Measurements from ENCODE around the gene RAD23A. TPM values are rescaled to one million over a fixed set of nuclear protein-coding genes. Genes with fewer than 3 reads are reported as not detected.

RAD23A gene
- total and polyA plus RNA-seq, 9 of the 15 experiments (the other 6 are each of a cell fraction or from before 2014, with no cell fraction given), result 9.5 to 181 (median 101) TPM

GRCh38 chr19:12933287-12934072, 12.2 kb upstream of the RAD23A start, which contains the start of gene FARSA (continued):
- no peak for TF ChIP-seq ARNT (IDR thresholded peaks at IDR 0.05)
- no peak for TF ChIP-seq MAFK (IDR thresholded peaks at IDR 0.05; ENCODE audit: low read length)
- TF ChIP-seq ZNF79 (CRISPR knock-in tag; IDR thresholded peaks at IDR 0.05; ENCODE audit: low read depth), result no peak
- TF ChIP-seq, protein P1, sequence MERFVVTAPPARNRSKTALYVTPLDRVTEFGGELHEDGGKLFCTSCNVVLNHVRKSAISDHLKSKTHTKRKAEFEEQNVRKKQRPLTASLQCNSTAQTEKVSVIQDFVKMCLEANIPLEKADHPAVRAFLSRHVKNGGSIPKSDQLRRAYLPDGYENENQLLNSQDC (CRISPR knock-in tag; IDR thresholded peaks at IDR 0.05), result 0 out of 2 replicates have a peak, but pooled peaks have one; percentile 15
- TF ChIP-seq KLF6 (CRISPR knock-in tag; IDR thresholded peaks at IDR 0.05; ENCODE audit: borderline replicate concordance), result no peak
- TF ChIP-seq MECOM (CRISPR knock-in tag; IDR thresholded peaks at IDR 0.05), result no peak
- no peak for TF ChIP-seq SAFB (IDR thresholded peaks at IDR 0.05; ENCODE audit: borderline replicate concordance, low read depth, low read length)
- TF ChIP-seq ZKSCAN3 (CRISPR knock-in tag; IDR thresholded peaks at IDR 0.05), result no peak
- peak; percentile 96 for TF ChIP-seq SUPT5H (IDR thresholded peaks at IDR 0.05)
- TF ChIP-seq, protein P2, sequence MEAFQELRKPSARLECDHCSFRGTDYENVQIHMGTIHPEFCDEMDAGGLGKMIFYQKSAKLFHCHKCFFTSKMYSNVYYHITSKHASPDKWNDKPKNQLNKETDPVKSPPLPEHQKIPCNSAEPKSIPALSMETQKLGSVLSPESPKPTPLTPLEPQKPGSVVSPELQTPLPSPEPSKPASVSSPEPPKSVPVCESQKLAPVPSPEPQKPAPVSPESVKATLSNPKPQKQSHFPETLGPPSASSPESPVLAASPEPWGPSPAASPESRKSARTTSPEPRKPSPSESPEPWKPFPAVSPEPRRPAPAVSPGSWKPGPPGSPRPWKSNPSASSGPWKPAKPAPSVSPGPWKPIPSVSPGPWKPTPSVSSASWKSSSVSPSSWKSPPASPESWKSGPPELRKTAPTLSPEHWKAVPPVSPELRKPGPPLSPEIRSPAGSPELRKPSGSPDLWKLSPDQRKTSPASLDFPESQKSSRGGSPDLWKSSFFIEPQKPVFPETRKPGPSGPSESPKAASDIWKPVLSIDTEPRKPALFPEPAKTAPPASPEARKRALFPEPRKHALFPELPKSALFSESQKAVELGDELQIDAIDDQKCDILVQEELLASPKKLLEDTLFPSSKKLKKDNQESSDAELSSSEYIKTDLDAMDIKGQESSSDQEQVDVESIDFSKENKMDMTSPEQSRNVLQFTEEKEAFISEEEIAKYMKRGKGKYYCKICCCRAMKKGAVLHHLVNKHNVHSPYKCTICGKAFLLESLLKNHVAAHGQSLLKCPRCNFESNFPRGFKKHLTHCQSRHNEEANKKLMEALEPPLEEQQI (IDR thresholded peaks at IDR 0.05), result no peak
- TF ChIP-seq MAZ (CRISPR knock-in tag; conservative IDR thresholded peaks at IDR 0.05 in 1 of 2, IDR thresholded peaks at IDR 0.05 in 1 of 2), result peak; percentile 68 to 82; a peak in 3 of 4 replicates
- peak; percentile 92 for TF ChIP-seq ESRRA (IDR thresholded peaks at IDR 0.05; ENCODE audit: borderline replicate concordance, low read depth)
- TF ChIP-seq ELF2 (CRISPR knock-in tag; IDR thresholded peaks at IDR 0.05), result 0 out of 2 replicates have a peak, but pooled peaks have one; percentile 14
- TF ChIP-seq CHD1 (IDR thresholded peaks at IDR 0.05; ENCODE audit: low read length), result no peak
- TF ChIP-seq SRF (CRISPR knock-in tag; IDR thresholded peaks at IDR 0.05), result no peak; a peak in 1 of 4 replicates
- peak; percentile 92 for TF ChIP-seq NFRKB (IDR thresholded peaks at IDR 0.05; ENCODE audit: low read depth)
- TF ChIP-seq PHF21A (IDR thresholded peaks at IDR 0.05; ENCODE audit: borderline replicate concordance, low read depth), result no peak
- TF ChIP-seq ZNF232 (CRISPR knock-in tag; IDR thresholded peaks at IDR 0.05), result 0 out of 2 replicates have a peak, but pooled peaks have one; percentile 54
- TF ChIP-seq JUN (IDR thresholded peaks at IDR 0.05; ENCODE audit: borderline replicate concordance, low read depth, low read length), result peak; percentile 44; the same call in 1 of the 2 replicates
- no peak for TF ChIP-seq JUN (CRISPR knock-in tag; IDR thresholded peaks at IDR 0.05; ENCODE audit: borderline replicate concordance)
- no peak; the same call in 1 of the 2 replicates for TF ChIP-seq BCOR (IDR thresholded peaks at IDR 0.05)
- TF ChIP-seq TCF7L2 (IDR thresholded peaks at IDR 0.05; ENCODE audit: low read depth, low read length), result no peak
- TF ChIP-seq, protein P3, sequence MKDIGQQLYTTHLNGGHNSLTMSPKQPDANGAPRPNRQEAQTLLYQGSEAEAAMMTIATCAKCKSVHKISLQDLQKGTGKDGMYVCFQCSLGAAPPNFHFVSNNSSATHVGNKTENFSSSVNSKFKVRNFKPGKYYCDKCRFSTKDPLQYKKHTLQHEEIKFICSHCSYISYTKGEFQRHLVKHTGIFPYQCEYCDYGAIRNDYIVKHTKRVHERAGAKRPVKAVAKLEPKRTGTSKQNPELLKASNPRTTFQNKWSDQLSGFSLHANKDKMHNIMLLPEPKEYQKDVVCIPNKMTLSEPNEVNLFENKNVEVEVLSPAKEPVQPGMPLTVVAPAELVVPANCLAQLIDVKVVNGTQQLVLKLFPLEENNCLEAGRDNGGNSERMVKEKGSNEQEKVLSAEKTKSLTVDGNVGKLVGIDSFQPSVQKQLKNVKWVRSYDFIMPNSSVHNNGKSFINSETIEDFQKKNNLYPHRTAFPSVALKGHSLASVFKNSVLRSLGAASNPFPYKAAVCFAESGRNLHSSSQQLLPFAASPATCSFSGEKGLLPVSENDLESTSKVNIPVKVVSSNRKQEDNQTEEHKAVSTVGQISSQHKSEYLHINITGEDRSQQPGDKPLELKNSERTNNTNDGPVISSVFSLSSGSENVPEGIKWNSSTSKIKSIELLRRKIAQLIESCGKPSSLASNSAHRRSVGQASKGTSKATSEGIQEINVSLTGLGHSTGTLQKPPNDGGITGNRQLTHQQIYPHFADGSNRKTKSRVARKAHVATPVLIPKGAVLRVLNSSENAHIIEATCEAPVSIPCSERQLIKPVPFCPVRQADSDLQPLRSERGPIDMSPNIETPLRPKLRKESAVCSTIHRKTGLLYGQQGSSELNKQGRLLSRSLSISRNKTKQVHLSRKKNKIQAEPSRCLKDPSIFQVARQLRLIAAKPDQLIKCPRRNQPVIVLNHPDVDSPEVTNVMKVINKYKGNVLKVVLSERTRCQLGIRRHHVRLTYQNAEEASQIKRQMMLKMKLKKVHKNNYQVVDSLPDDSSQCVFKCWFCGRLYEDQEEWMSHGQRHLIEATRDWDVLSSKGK (CRISPR knock-in tag; IDR thresholded peaks at IDR 0.05), result no peak
- no peak; the same call in 1 of the 2 replicates for TF ChIP-seq CBFB (CRISPR knock-in tag; IDR thresholded peaks at IDR 0.05)

Measured in K562 (cell line).